ENCODE data around the gene ERAP2.

The ERAP2 gene

DNA sequence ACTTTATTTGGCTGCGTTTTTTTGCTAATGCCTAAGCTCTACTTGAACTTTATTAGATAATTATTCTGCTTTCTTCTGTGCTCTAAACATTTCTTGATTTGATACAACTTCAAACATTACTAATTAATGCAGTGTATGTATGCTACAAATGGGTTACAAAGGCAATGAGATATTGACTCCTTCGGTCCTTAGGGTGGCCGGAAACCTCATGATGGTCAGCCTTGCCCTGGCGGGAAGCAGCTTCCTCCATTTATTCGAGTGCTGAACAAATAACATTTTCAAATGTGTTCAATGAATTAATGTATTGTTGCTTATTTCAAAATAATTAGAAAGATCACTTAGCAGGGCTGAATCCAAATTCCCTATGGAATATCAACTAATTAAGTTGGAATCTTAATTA is 55.7 kb downstream of the ERAP2 start:
- DNase-seq (ENCODE audit: low spot score), result no peak

GRCh38 chr5:96933764-96934707 is 57.7 kb downstream of the ERAP2 start:
- DNase-seq (ENCODE audit: low spot score), result no peak

DNA sequence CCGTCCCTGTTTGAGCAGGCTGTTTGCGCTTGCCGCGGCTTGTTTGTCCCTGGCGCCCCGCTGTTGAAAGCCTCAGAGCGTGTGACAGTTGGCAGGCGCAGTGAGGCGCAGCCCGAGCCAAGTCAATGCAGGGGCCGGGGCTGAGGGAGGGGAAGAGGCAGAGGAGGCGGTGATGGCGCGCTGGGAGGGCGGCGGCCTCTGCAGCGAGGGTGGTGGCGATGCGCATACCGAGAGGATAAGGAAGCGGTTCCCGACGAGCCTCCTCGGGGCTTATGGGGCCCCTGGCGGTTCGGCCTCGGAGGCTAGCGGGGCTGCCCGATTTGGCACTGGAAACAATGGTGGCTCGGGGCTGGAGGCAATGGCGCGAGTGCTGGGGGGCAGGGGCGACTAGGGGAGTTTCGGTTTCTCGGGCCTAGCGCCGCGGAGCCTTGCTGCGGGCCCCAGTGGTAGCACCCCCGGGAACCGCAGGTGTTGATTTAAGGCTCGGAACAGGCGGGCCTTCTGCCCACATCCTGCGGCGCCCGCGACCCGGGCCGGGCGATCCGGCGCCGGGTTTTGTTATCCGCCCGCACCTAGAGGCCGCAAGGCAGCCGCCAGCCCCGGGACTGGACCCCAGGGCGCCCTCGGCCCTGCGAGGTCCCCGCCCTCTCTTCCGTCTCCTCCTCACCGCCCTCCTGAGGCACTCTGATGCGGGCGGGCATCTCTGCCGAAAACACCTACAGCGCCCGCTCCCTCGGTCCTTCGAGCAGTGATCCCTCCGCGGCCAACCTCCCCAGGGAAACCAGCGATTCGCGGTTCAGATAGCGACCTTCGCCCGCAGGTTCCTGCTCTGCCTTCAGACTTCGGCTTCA is 58.6 kb downstream of the ERAP2 start:
- DNase-seq (ENCODE audit: low spot score), result peak; percentile 96

- peak; percentile 96 for DNase-seq (ENCODE audit: low spot score)
These were observed 59.5 kb downstream of the ERAP2 start, which contains the start of gene LNPEP for GRCh38 chr5:96935559-96936430. TSS of gene LNPEP (plus strand) at chr5:96936080. CDS start at chr5:96936156, 76 bp downstream.

- DNase-seq (ENCODE audit: low spot score), result peak; percentile 38
These were observed 60.4 kb downstream of the ERAP2 start for GRCh38 chr5:96936431-96937320.

DNA sequence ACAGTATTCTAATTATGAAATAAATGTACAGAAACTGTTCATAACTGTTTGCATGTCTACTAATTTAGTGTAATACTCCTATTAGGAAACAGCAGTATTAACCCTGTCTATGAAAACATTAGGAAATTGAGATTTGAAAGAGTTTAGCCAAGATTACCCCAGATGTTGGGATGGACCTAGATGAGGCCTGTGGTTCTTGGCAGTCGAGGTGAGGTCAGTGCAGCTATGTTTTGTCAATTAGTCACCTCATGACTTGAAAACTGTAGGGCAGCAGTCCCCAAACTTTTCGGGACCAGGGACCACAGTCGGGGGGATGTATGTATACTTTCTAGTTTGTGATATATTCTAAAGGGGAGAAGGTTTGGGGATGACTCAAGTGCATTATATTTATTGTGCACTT is 64.3 kb downstream of the ERAP2 start:
- DNase-seq (ENCODE audit: low spot score), result no peak

DNA sequence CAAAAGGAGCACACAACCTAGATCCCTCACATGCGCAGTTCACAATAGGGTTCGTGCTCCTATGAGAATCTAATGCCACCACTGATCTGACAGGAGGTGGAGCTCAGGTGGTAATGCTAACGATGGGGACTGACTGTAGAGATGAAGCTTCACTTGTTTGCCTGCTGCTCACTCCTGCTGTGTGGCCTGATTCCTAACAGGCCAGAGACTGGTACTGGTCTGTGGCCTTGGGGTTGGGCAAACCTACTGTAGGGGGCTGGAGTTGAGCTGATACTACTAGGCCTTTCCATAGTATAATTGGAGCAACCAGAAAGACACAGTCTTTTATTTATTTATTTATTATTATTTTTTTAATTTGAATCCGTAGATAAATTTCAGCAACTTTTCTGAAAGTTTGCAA is 64.8 kb downstream of the ERAP2 start:
- DNase-seq (ENCODE audit: low spot score), result no peak

GRCh38 chr5:96942078-96942477 is 65.8 kb downstream of the ERAP2 start:
- DNase-seq (ENCODE audit: low spot score), result no peak

DNA sequence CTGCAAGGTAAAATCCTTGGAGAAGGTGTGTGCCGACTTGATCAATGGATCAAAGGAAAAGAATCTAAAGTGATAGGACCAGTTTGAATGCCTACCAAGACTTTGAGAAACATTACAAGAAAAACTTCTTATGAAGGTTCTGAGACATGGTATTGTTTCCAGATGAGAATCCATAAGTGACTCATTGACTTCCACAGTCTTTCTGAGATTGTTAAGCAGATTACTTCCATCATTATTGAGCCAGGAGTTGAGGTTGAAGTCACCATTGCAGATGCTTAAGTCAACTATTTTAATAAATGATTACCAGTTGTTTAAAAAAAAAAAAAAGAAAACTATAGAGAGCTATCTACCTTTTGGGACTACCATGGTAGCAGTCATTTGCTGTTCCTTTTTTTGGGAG is 66.6 kb downstream of the ERAP2 start:
- DNase-seq (ENCODE audit: low spot score), result no peak

DNA sequence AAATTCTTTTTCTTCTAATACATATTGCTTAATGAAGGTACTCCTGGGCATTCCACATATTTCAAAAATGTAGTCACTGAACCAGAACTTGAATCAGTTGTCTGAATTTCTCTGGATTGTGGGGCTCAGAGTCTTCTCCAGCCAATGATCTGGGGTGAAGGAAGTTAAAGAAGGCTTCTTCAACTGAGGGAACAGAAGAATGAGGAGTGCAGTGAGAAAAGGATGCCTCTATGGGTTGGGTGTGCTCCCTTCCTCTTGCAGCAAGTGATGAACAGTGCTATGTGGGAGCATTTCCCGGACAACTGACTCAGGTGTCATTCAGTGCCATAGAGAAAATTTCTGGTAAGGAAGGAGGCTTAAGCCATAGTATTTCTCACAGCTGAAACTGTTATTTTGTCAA is 67.5 kb downstream of the ERAP2 start:
- DNase-seq (ENCODE audit: low spot score), result no peak

GRCh38 chr5:96945144-96945897 is 69.0 kb downstream of the ERAP2 start:
- no peak for DNase-seq (ENCODE audit: low spot score)

GRCh38 chr5:96946381-96946780 is 70.1 kb downstream of the ERAP2 start:
- no peak for DNase-seq (ENCODE audit: low spot score)

GRCh38 chr5:96952118-96952750 is 75.9 kb downstream of the ERAP2 start:
- no peak for DNase-seq (ENCODE audit: low spot score)

- no peak for DNase-seq (ENCODE audit: low spot score)
These were observed 76.9 kb downstream of the ERAP2 start for GRCh38 chr5:96952974-96953730.

GRCh38 chr5:96957254-96958049 is 81.2 kb downstream of the ERAP2 start:
- no peak for DNase-seq (ENCODE audit: low spot score)

- DNase-seq (ENCODE audit: low spot score), result no peak
These were observed 82.7 kb downstream of the ERAP2 start for GRCh38 chr5:96958977-96959376.

DNA sequence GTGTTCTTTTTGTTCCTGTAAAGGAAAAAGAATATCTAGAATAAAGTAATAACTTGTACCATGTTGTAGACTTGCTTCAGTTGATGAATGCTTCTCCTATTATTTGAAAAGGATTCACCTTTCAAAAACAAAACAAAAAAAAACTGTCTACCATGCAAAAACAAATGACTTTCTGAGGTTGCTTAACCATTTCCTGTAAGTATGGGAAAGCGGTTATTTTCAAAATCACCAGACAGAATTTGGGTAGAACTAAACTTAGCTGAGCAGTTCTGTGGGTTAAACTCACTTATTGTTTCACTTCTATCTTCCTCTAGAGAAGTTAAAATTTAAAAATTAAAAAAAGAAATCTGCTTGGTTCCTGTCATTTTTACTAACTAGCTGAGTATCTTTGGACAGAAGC is 84.8 kb downstream of the ERAP2 start:
- peak; percentile 68 for DNase-seq (ENCODE audit: low spot score)

GRCh38 chr5:96962540-96962991 is 86.3 kb downstream of the ERAP2 start:
- no peak for DNase-seq (ENCODE audit: low spot score)
